K562 (cell line): ENCODE measurements around the gene MBLAC2. TPM values are rescaled to one million over a fixed set of nuclear protein-coding genes. Genes with fewer than 3 reads are reported as not detected.

Experiments
- DACH1 ChIP-seq: fragments of 450-650 bp; IDR thresholded peaks from 2 replicates; pipeline ENCODE4 v1.6.1; 2018; ENCODE audit not compliant: partially characterized antibody
- GABPB2 ChIP-seq: fragments of 250-450 bp; sonication (Bioruptor Pico); conservative IDR thresholded peaks from 2 replicates; pipeline ENCODE4 v1.5.1; 2021; ENCODE audit warnings: mild to moderate bottlenecking
- HSF4 ChIP-seq: fragments of 250-450 bp; sonication (Bioruptor Pico); IDR thresholded peaks from 2 replicates; pipeline ENCODE4 v2.1.2; 2022; ENCODE audit warnings: mild to moderate bottlenecking, moderate library complexity, borderline replicate concordance
- ID3 ChIP-seq, 2 experiments: fragments of 250-450 bp in 1 of 2; fragments of 450-650 bp in 1 of 2; sonication (Bioruptor Pico) in 1 of 2; IDR thresholded peaks; 2 replicates each; pipeline versions ENCODE4 v1.6.1 to v1.8.0; 2016 to 2021; ENCODE audit warnings: mild to moderate bottlenecking in 2 of 2, moderate library complexity in 2 of 2, missing compliant biosample characterization in 1 of 2, missing genetic modification characterization in 1 of 2
- KDM5B ChIP-seq: fragments of 200-600 bp; sonication (generic); IDR thresholded peaks from 2 replicates; pipeline ENCODE4 v1.6.1; 2012; ENCODE audit warnings: low read depth, mild to moderate bottlenecking, moderate library complexity, low read length, control low read depth, inconsistent platforms; ENCODE audit not compliant: insufficient replicate concordance
- KLF13 ChIP-seq: fragments of 450-650 bp; IDR thresholded peaks from 2 replicates; pipeline ENCODE4 v1.6.1; 2016; ENCODE audit warnings: missing genetic modification characterization, low read depth, mild to moderate bottlenecking, missing compliant biosample characterization, moderate library complexity, borderline replicate concordance
- MED1 ChIP-seq: sonication (generic); formaldehyde crosslinking; IDR thresholded peaks from 2 replicates; pipeline ENCODE4 v1.8.1; 2023; ENCODE audit warnings: missing genetic modification reagents, borderline replicate concordance
- NFIX ChIP-seq: fragments of 250-450 bp; sonication (Bioruptor Pico); IDR thresholded peaks from 2 replicates; pipeline ENCODE4 v1.4.0; 2020; ENCODE audit warnings: low read depth, mild to moderate bottlenecking, moderate library complexity
- NR2F6 ChIP-seq: fragments of 450-650 bp; formaldehyde crosslinking; IDR thresholded peaks from 2 replicates; pipeline ENCODE4 v1.4.0; 2020; ENCODE audit warnings: mild to moderate bottlenecking
- POLR3A ChIP-seq: IDR thresholded peaks from 2 replicates; pipeline ENCODE4 v1.6.1; 2011; ENCODE audit warnings: borderline replicate concordance, mild to moderate bottlenecking, moderate library complexity; ENCODE audit not compliant: insufficient read length, insufficient read depth; ENCODE audit errors: extremely low read depth
- RBM17 ChIP-seq: fragments of 200-400 bp; formaldehyde crosslinking; IDR thresholded peaks from 2 replicates; pipeline ENCODE4 v1.6.1; 2017; ENCODE audit warnings: low read depth, mild to moderate bottlenecking, low read length, borderline replicate concordance
- SIRT6 ChIP-seq: IDR thresholded peaks from one replicate; pipeline ENCODE4 v1.6.1; 2012; ENCODE audit warnings: low read depth, mild to moderate bottlenecking, control low read depth, inconsistent platforms, low read length, moderate library complexity
- SRSF7 ChIP-seq: fragments of 200-400 bp; formaldehyde crosslinking; optimal IDR thresholded peaks from 2 replicates; pipeline ENCODE3; 2017; ENCODE audit warnings: mild to moderate bottlenecking, low read depth, low read length
- THRAP3 ChIP-seq: fragments of 450-650 bp; IDR thresholded peaks from 2 replicates; pipeline ENCODE4 v1.6.1; 2016; ENCODE audit warnings: mild to moderate bottlenecking, inconsistent platforms, borderline replicate concordance
- ZNF134 ChIP-seq: fragments of 250-450 bp; sonication (Bioruptor Pico); conservative IDR thresholded peaks from 2 replicates; pipeline ENCODE4 v1.4.0; 2020
- polyA plus RNA-seq, 8 experiments: library from polyadenylated mRNA; depleted of rRNA in 4 of 8; stranded (reverse) in 5 of 8; unstranded in 3 of 8; fragments of >200 nt; fragmentation: Nextera tagmentation in 2 of 8; fragmentation: Illumina TruSeq in 1 of 8; extraction: Ambion mirVana in 2 of 8; extraction: Trizol in 1 of 8; gene quantifications; 2 replicates each; pipeline versions ENCODE4 v1.2.1 to v1.2.3, GENCODE V29; 2011 to 2014; ENCODE audit warnings: inconsistent platforms in 1 of 8, missing spikeins in 1 of 8
- total RNA-seq, 7 experiments: library from RNA; depleted of rRNA in 6 of 7; stranded (reverse); fragments of >200 nt in 6 of 7; fragmentation: Illumina TruSeq in 2 of 7; extraction: Trizol in 2 of 7; gene quantifications; 2 replicates each; pipeline versions ENCODE4 v1.2.1 to v1.2.3, GENCODE V29; 2011 to 2021; ENCODE audit warnings: low replicate concordance in 1 of 7
- TF ChIP-seq, protein P1 (sequence below): fragments of 450-650 bp; IDR thresholded peaks from 2 replicates; pipeline ENCODE4 v1.6.1; 2016; ENCODE audit warnings: borderline replicate concordance
- TF ChIP-seq, protein P2 (sequence below): IDR thresholded peaks from 2 replicates; pipeline ENCODE4 v1.6.1; 2011; ENCODE audit not compliant: insufficient read length; ENCODE audit errors: extremely low read depth
- TF ChIP-seq, protein P3 (sequence below): fragments of 450-650 bp; conservative IDR thresholded peaks from 2 replicates; pipeline ENCODE4 v1.6.1; 2016; ENCODE audit warnings: missing genetic modification characterization, low read depth, mild to moderate bottlenecking, missing compliant biosample characterization, moderate library complexity
- TF ChIP-seq, protein P4 (sequence below): fragments of 250-450 bp; sonication (Bioruptor Pico); IDR thresholded peaks from 2 replicates; pipeline ENCODE4 v1.5.0; 2021
- TF ChIP-seq, protein P5 (sequence below): fragments of 450-650 bp; IDR thresholded peaks from 2 replicates; pipeline ENCODE4 v1.6.1; 2016; ENCODE audit warnings: low read depth, mild to moderate bottlenecking, moderate library complexity

Gene MBLAC2
- total and polyA plus RNA-seq, 9 of the 15 experiments (the other 6 are each of a cell fraction or from before 2014, with no cell fraction given), result 2.4 to 13.1 (median 10.3) TPM

GRCh38 chr5:90474235-90475107 lies at the start of gene MBLAC2, which contains the start of gene POLR3G (continued):
- TF ChIP-seq RBM17 (no peak), ZNF134 (CRISPR knock-in tag) (no peak), KLF13 (tag) (no peak; the same call in 1 of the 2 replicates), NR2F6 (CRISPR knock-in tag) (no peak), SIRT6 (no peak), MED1 (CRISPR knock-in tag) (no peak), SRSF7 (no peak), KDM5B (peak; percentile 73), THRAP3 (no peak), POLR3A (no peak), GABPB2 (CRISPR knock-in tag) (no peak), HSF4 (CRISPR knock-in tag) (no peak), DACH1 (peak; percentile 87), NFIX (CRISPR knock-in tag) (no peak), ID3 (CRISPR knock-in tag; IDR thresholded peaks at IDR 0.05) (no peak), ID3 (tag; IDR thresholded peaks at IDR 0.05) (no peak)
- TF ChIP-seq, protein P1, sequence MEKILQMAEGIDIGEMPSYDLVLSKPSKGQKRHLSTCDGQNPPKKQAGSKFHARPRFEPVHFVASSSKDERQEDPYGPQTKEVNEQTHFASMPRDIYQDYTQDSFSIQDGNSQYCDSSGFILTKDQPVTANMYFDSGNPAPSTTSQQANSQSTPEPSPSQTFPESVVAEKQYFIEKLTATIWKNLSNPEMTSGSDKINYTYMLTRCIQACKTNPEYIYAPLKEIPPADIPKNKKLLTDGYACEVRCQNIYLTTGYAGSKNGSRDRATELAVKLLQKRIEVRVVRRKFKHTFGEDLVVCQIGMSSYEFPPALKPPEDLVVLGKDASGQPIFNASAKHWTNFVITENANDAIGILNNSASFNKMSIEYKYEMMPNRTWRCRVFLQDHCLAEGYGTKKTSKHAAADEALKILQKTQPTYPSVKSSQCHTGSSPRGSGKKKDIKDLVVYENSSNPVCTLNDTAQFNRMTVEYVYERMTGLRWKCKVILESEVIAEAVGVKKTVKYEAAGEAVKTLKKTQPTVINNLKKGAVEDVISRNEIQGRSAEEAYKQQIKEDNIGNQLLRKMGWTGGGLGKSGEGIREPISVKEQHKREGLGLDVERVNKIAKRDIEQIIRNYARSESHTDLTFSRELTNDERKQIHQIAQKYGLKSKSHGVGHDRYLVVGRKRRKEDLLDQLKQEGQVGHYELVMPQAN, result peak; percentile 84; the same call in 1 of the 2 replicates
- TF ChIP-seq, protein P2, sequence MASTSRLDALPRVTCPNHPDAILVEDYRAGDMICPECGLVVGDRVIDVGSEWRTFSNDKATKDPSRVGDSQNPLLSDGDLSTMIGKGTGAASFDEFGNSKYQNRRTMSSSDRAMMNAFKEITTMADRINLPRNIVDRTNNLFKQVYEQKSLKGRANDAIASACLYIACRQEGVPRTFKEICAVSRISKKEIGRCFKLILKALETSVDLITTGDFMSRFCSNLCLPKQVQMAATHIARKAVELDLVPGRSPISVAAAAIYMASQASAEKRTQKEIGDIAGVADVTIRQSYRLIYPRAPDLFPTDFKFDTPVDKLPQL, result no peak
- TF ChIP-seq, protein P3, sequence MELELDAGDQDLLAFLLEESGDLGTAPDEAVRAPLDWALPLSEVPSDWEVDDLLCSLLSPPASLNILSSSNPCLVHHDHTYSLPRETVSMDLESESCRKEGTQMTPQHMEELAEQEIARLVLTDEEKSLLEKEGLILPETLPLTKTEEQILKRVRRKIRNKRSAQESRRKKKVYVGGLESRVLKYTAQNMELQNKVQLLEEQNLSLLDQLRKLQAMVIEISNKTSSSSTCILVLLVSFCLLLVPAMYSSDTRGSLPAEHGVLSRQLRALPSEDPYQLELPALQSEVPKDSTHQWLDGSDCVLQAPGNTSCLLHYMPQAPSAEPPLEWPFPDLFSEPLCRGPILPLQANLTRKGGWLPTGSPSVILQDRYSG (tag), result no peak
- TF ChIP-seq, protein P4, sequence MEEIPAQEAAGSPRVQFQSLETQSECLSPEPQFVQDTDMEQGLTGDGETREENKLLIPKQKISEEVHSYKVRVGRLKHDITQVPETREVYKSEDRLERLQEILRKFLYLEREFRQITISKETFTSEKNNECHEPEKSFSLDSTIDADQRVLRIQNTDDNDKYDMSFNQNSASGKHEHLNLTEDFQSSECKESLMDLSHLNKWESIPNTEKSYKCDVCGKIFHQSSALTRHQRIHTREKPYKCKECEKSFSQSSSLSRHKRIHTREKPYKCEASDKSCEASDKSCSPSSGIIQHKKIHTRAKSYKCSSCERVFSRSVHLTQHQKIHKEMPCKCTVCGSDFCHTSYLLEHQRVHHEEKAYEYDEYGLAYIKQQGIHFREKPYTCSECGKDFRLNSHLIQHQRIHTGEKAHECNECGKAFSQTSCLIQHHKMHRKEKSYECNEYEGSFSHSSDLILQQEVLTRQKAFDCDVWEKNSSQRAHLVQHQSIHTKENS (CRISPR knock-in tag), result no peak
- TF ChIP-seq, protein P5, sequence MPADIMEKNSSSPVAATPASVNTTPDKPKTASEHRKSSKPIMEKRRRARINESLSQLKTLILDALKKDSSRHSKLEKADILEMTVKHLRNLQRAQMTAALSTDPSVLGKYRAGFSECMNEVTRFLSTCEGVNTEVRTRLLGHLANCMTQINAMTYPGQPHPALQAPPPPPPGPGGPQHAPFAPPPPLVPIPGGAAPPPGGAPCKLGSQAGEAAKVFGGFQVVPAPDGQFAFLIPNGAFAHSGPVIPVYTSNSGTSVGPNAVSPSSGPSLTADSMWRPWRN, result no peak
